HFFc6 (cell line): ENCODE measurements around the gene DENND5B. TPM values are rescaled to one million over a fixed set of nuclear protein-coding genes. Genes with fewer than 3 reads are reported as not detected.
"Not testable (repeated sequence)": the region's sequence is repeated elsewhere in the genome, so short reads cannot be mapped to it uniquely, and the experiment has no call there.

Experiments used
- DNase-seq: peaks from one replicate; pipeline ENCODE4 v3.0.0-alpha.2; 2018
- H3K27ac Mint-ChIP-seq: 2 replicates; pipeline ENCODE4 v1.8.0; 2020; ENCODE audit warnings: mild to moderate bottlenecking, mixed read lengths
- H3K27me3 Mint-ChIP-seq: 2 replicates; pipeline ENCODE4 v1.8.0; 2021; ENCODE audit warnings: mild to moderate bottlenecking, moderate library complexity, mixed read lengths; ENCODE audit not compliant: insufficient read depth
- H3K36me3 Mint-ChIP-seq: 2 replicates; pipeline ENCODE4 v1.8.0; 2021; ENCODE audit warnings: low read depth, mixed read lengths
- H3K4me1 Mint-ChIP-seq: 2 replicates; pipeline ENCODE4 v1.8.0; 2020; ENCODE audit warnings: low read depth, mixed read lengths
- H3K4me3 Mint-ChIP-seq: 2 replicates; pipeline ENCODE4 v1.8.0; 2020; ENCODE audit warnings: mild to moderate bottlenecking, moderate library complexity, mixed read lengths
- H3K9me3 Mint-ChIP-seq: 2 replicates; pipeline ENCODE4 v1.8.0; 2020; ENCODE audit warnings: mild to moderate bottlenecking, mixed read lengths
- CTCF ChIP-seq: fragments of 200-600 bp; sonication (generic); IDR thresholded peaks from 2 replicates; pipeline ENCODE4 v1.5.0; 2021; ENCODE audit warnings: antibody characterized with exemption, mild to moderate bottlenecking
- total RNA-seq, 6 experiments: library from RNA; stranded (reverse); fragmentation: NEBNext Ultra II Directional; extraction: Animal tissue kit (Norgen Biotek cat#: 25700); gene quantifications; 2 replicates in 1 of 6; 3 replicates in 5 of 6; pipeline ENCODE4 v1.2.3, GENCODE V29; 2021

The DENND5B gene
- total RNA-seq, 6 experiments from 2014 or later, result 9.5 to 11.4 (median 10.1) TPM

- Mint-ChIP-seq H3K9me3 (no peaks in the 10 kb centered on the region), H3K4me1 (no peaks in the 10 kb centered on the region), H3K36me3 (no peaks in the 10 kb centered on the region; the same call in 1 of the 2 replicates), H3K4me3 (no peak overlapping the region), H3K27ac (no peak overlapping the region), H3K27me3 (no peaks in the 10 kb centered on the region)
- no peak for TF ChIP-seq CTCF
- DNase-seq, result no peak
Measured at GRCh38 chr12:31386364-31386777, 204.6 kb downstream of the DENND5B start.

- not testable (repeated sequence) for H3K27ac Mint-ChIP-seq, DNase-seq, H3K4me3 Mint-ChIP-seq, H3K36me3 Mint-ChIP-seq, H3K4me1 Mint-ChIP-seq, H3K9me3 Mint-ChIP-seq
- H3K27me3 Mint-ChIP-seq, result peaks cover 10% of the 10 kb centered on the region
Measured at GRCh38 chr12:31377210-31377609, 213.7 kb downstream of the DENND5B start.

GRCh38 chr12:31375422-31375821 lies 215.5 kb downstream of the DENND5B start:
- not testable (repeated sequence) for H3K27ac Mint-ChIP-seq, DNase-seq, H3K36me3 Mint-ChIP-seq, H3K4me3 Mint-ChIP-seq, H3K9me3 Mint-ChIP-seq, H3K4me1 Mint-ChIP-seq
- peaks cover 10% of the 10 kb centered on the region for H3K27me3 Mint-ChIP-seq

GRCh38 chr12:31371256-31371620 lies 219.7 kb downstream of the DENND5B start:
- H3K27me3 Mint-ChIP-seq, result peaks cover 9% of the 10 kb centered on the region
- H3K9me3 Mint-ChIP-seq, result no peaks in the 10 kb centered on the region
- H3K36me3 Mint-ChIP-seq, result no peaks in the 10 kb centered on the region
- no peak overlapping the region for H3K4me3 Mint-ChIP-seq
- peaks cover 27% of the 10 kb centered on the region for H3K4me1 Mint-ChIP-seq
- DNase-seq, result no peak
- no peak overlapping the region for H3K27ac Mint-ChIP-seq
- no peak for TF ChIP-seq CTCF

- Mint-ChIP-seq H3K27me3 (peaks cover 9% of the 10 kb centered on the region), H3K27ac (peak overlapping the region; percentile 43; the same call in 1 of the 2 replicates), H3K36me3 (no peaks in the 10 kb centered on the region), H3K4me3 (peak overlapping the region; percentile 80; the same call in 1 of the 2 replicates), H3K4me1 (peaks cover 27% of the 10 kb centered on the region), H3K9me3 (no peaks in the 10 kb centered on the region)
- DNase-seq, result no peak
- TF ChIP-seq CTCF, result no peak
Measured at GRCh38 chr12:31370531-31371255, 220.2 kb downstream of the DENND5B start.

- H3K9me3 Mint-ChIP-seq, result no peaks in the 10 kb centered on the region
- peaks cover 27% of the 10 kb centered on the region for H3K4me1 Mint-ChIP-seq
- peak overlapping the region; percentile 80; the same call in 1 of the 2 replicates for H3K4me3 Mint-ChIP-seq
- no peak for DNase-seq
- peaks cover 10% of the 10 kb centered on the region for H3K27me3 Mint-ChIP-seq
- H3K27ac Mint-ChIP-seq, result peak overlapping the region; percentile 43; the same call in 1 of the 2 replicates
- no peaks in the 10 kb centered on the region for H3K36me3 Mint-ChIP-seq
- TF ChIP-seq CTCF, result no peak
Measured at GRCh38 chr12:31369712-31370521, 221.0 kb downstream of the DENND5B start.
